MCF 10A (cell line): ENCODE measurements around the gene ODAD3. TPM values are rescaled to one million over a fixed set of nuclear protein-coding genes. Genes with fewer than 3 reads are reported as not detected.

ENCODE experiments used
- BruUV-seq: library from RNA; stranded (reverse); fragments of 400-500 nt; replicated peaks from 2 replicates; lab custom pipeline; 2021; lab: Mats Ljungman, UMichigan
- CTCF ChIA-PET: fragments of 300-600 bp; sonication (Branson Sonifier 250); formaldehyde crosslinking; extraction: SDS; loops from one replicate; lab custom pipeline; 2021; ENCODE audit warnings: antibody characterized with exemption, inconsistent platforms; lab: Yijun Ruan, JAX
- POLR2A ChIA-PET: fragments of 300-600, 350-650 bp; sonication (Branson Sonifier 250); formaldehyde crosslinking; extraction: SDS; loops from one replicate; lab custom pipeline; 2020; ENCODE audit warnings: antibody characterized with exemption, inconsistent platforms; lab: Yijun Ruan, JAX
- DNase-seq: peaks from one replicate; pipeline ENCODE4 v3.0.0-alpha.2; 2018; ENCODE audit not compliant: unreplicated experiment
- H3K27ac Mint-ChIP-seq: one replicate; pipeline ENCODE4 v1.8.0; 2022; ENCODE audit warnings: mild to moderate bottlenecking, low read depth, mixed read lengths; ENCODE audit not compliant: unreplicated experiment
- H3K27me3 Mint-ChIP-seq: one replicate; pipeline ENCODE4 v1.8.0; 2022; ENCODE audit warnings: mixed read lengths; ENCODE audit not compliant: insufficient read depth, unreplicated experiment
- H3K36me3 Mint-ChIP-seq: one replicate; pipeline ENCODE4 v1.8.0; 2022; ENCODE audit warnings: mild to moderate bottlenecking, moderate library complexity, mixed read lengths; ENCODE audit not compliant: insufficient read depth, unreplicated experiment
- H3K4me1 Mint-ChIP-seq: one replicate; pipeline ENCODE4 v1.8.0; 2022; ENCODE audit warnings: mixed read lengths; ENCODE audit not compliant: insufficient read depth, unreplicated experiment
- H3K4me3 Mint-ChIP-seq: one replicate; pipeline ENCODE4 v1.8.0; 2022; ENCODE audit warnings: mild to moderate bottlenecking, moderate library complexity, mixed read lengths; ENCODE audit not compliant: unreplicated experiment
- H3K9me3 Mint-ChIP-seq: one replicate; pipeline ENCODE4 v1.8.0; 2022; ENCODE audit warnings: mixed read lengths; ENCODE audit not compliant: unreplicated experiment
- intact Hi-C: fragments of 100-400 bp; cut with micrococcal nuclease; formaldehyde crosslinking; loops from 2 replicates; pipeline ENCODE4 v1.14.1; 2022
- total RNA-seq: library from RNA; stranded (reverse); gene quantifications from 2 replicates; pipeline ENCODE4 v1.2.3, GENCODE V29; 2022
- TF ChIP-seq, protein P1 (sequence below): fragments of 200-600 bp; IDR thresholded peaks from one replicate; pipeline ENCODE4 v1.8.0; 2022; ENCODE audit warnings: antibody characterized with exemption, mild to moderate bottlenecking; ENCODE audit not compliant: unreplicated experiment

Gene ODAD3
- total RNA-seq, 1 experiment from 2014 or later: 0.30 TPM

DNA sequence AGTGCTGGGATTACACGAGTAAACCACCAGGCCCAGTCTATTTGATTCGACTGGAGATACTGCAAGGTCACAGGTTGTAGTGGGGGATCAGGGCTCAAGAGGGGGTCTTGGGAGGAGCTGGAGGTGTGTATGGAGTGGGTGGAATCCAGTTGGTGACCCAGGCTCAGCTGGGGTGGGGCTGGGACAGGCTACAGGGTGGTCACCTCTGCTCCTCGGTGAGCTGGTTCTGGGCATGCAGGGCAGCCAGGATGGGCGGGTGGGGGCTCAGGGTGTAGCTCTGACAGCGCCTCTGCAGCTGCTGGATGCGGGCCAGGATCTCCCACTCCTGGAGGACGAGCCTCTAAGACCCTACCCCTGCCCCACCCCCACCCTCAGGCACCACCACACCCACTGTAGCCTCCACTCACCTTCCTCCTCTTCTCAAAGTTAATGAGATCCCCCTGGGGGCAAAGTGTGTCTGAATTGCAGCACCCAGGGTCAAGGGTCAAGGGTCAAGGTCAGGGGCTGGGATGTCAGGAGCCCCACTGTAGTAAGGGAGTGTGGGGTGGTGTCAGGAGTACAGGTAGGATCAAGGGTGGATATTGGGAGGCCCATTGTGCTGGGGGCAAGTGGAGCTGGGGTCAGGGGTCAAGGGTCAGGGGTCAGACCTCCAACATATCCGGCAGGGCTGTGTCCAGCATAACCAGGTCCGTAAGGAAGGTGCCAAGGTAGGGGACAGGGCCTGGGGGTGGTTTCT lies 32.9 kb downstream of the ODAD3 start:
- Mint-ChIP-seq H3K4me3 (no peak overlapping the region), H3K9me3 (no peaks in the 10 kb centered on the region), H3K4me1 (no peaks in the 10 kb centered on the region), H3K27me3 (no peaks in the 10 kb centered on the region), H3K36me3 (no peaks in the 10 kb centered on the region), H3K27ac (no peak overlapping the region)
- no TSS peak for BruUV-seq
- TF ChIP-seq, protein P1, sequence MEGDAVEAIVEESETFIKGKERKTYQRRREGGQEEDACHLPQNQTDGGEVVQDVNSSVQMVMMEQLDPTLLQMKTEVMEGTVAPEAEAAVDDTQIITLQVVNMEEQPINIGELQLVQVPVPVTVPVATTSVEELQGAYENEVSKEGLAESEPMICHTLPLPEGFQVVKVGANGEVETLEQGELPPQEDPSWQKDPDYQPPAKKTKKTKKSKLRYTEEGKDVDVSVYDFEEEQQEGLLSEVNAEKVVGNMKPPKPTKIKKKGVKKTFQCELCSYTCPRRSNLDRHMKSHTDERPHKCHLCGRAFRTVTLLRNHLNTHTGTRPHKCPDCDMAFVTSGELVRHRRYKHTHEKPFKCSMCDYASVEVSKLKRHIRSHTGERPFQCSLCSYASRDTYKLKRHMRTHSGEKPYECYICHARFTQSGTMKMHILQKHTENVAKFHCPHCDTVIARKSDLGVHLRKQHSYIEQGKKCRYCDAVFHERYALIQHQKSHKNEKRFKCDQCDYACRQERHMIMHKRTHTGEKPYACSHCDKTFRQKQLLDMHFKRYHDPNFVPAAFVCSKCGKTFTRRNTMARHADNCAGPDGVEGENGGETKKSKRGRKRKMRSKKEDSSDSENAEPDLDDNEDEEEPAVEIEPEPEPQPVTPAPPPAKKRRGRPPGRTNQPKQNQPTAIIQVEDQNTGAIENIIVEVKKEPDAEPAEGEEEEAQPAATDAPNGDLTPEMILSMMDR: no peak
- ChIA-PET POLR2A (no interaction called here), CTCF (interaction anchor here (0.6 kb wide), 3 partner anchors 299 to 1301 kb away, joined by 3 to 4 read pairs (median 4); no protein-coding TSS in a partner anchor)
- intact Hi-C loops: no loop called here
- no peak for DNase-seq

DNA sequence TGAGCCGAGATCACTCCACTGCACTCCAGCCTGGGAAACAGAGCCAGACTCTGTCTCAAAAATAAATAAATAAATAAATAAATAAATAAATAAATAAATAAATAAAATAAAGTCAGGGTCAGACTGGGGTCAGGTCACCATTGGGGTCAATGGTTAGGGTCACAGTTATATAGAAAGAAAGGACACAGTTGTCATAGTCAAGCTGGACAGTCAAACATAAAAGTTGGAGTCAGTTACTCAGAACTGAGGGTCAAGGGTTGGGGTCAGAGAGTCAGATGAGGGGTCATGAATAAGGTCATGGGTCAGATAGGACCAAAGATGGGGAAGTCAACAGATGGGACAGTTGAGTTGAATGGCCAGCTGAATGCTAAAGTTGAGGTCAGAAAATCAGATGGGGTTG lies 34.1 kb downstream of the ODAD3 start:
- H3K27me3 Mint-ChIP-seq: no peaks in the 10 kb centered on the region
- CTCF ChIA-PET: interaction anchor here (0.6 kb wide), 1 partner anchor 111 kb away, joined by 3 read pairs; no protein-coding TSS in a partner anchor
- no peak for DNase-seq
- POLR2A ChIA-PET: no interaction called here
- H3K27ac Mint-ChIP-seq: no peak overlapping the region
- H3K4me1 Mint-ChIP-seq: no peaks in the 10 kb centered on the region
- H3K4me3 Mint-ChIP-seq: no peak overlapping the region
- TF ChIP-seq, protein P1: no peak
- intact Hi-C loops: no loop called here
- no peaks in the 10 kb centered on the region for H3K36me3 Mint-ChIP-seq
- no peaks in the 10 kb centered on the region for H3K9me3 Mint-ChIP-seq
- no TSS peak for BruUV-seq

DNA sequence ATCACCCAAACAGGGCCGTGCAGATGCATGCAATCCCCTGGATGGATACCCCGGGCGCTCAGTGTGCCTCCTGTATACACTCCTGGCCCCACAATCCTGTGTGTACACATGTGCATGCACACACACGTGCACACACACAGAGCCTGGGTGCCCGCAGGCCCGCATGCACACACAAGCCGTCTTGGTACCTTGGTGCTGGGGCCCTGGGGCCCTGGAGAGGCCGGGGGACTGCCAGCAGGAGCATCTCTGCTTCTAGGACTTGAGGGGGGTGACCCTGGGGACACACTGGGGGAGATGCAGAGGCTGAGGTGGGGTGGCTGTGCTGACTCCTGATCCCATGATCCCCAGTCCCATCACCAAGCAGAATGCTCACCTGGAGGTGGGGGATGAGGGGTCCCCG lies 35.3 kb downstream of the ODAD3 start:
- TF ChIP-seq, protein P1: no peak
- no peaks in the 10 kb centered on the region for H3K9me3 Mint-ChIP-seq
- BruUV-seq: no TSS peak
- H3K4me3 Mint-ChIP-seq: no peak overlapping the region
- no peak for DNase-seq
- no peak overlapping the region for H3K27ac Mint-ChIP-seq
- ChIA-PET CTCF (interaction anchor here (0.7 to 1.6 kb wide), 2 partner anchors 18 to 104 kb away, joined by 3 to 5 read pairs; no protein-coding TSS in a partner anchor), POLR2A (no interaction called here)
- H3K4me1 Mint-ChIP-seq: no peaks in the 10 kb centered on the region
- H3K27me3 Mint-ChIP-seq: no peaks in the 10 kb centered on the region
- intact Hi-C loops: no loop called here
- no peaks in the 10 kb centered on the region for H3K36me3 Mint-ChIP-seq

DNA sequence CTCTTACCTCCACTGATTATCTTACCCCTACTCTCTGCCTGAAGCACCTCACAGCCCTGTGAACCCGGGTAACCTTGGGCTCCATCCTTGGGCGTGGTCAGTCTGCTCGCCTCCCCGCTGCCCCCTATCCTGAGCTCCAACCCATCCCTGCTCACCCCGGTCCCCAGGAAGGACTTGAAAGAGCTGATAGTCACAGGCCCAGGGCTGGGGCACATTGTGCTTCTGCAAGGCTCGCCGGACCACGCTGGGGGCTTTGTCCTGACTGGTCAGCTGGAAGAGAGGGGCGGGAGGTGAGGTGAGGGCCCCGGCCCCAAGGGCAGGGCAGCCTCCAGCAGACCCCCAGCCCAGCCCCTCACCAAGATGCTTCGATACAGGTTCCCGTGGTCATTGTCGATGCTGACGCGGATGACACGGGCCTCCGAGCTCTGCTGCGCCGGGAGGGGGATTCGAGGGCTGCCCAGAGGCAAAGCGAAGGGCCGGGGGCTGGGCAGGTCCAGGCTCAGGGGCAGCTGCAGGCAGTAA lies 37.8 kb downstream of the ODAD3 start:
- no peaks in the 10 kb centered on the region for H3K4me1 Mint-ChIP-seq
- no TSS peak for BruUV-seq
- H3K4me3 Mint-ChIP-seq: no peak overlapping the region
- no peak overlapping the region for H3K27ac Mint-ChIP-seq
- TF ChIP-seq, protein P1: no peak
- CTCF ChIA-PET: interaction anchor here (0.6 kb wide), 1 partner anchor 66 kb away, joined by 3 read pairs; no protein-coding TSS in a partner anchor
- intact Hi-C loops: no loop called here
- POLR2A ChIA-PET: no interaction called here
- H3K9me3 Mint-ChIP-seq: no peaks in the 10 kb centered on the region
- H3K27me3 Mint-ChIP-seq: no peaks in the 10 kb centered on the region
- H3K36me3 Mint-ChIP-seq: no peaks in the 10 kb centered on the region
- DNase-seq: no peak
